Bone marrow (tissue), 2 donors: ENCODE data around the gene PCDHB14.
"Not testable (repeated sequence)": the region's sequence is repeated elsewhere in the genome, so short reads cannot be mapped to it uniquely, and the experiment has no call there.

Experiments used
- DNase-seq, 2 donors: peaks; one replicate each; lab custom pipeline; 2025; lab: John Stamatoyannopoulos, UW

The PCDHB14 gene

DNA sequence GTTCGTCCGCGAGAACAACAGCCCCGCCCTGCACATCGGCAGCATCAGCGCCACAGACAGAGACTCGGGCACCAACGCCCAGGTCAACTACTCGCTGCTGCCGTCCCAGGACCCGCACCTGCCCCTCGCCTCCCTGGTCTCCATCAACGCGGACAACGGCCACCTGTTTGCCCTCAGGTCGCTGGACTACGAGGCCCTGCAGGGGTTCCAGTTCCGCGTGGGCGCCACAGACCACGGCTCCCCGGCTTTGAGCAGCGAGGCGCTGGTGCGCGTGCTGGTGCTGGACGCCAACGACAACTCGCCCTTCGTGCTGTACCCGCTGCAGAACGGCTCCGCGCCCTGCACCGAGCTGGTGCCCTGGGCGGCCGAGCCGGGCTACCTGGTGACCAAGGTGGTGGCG lies 12.9 kb upstream of the PCDHB14 start:
- not testable (repeated sequence) for DNase-seq

DNA sequence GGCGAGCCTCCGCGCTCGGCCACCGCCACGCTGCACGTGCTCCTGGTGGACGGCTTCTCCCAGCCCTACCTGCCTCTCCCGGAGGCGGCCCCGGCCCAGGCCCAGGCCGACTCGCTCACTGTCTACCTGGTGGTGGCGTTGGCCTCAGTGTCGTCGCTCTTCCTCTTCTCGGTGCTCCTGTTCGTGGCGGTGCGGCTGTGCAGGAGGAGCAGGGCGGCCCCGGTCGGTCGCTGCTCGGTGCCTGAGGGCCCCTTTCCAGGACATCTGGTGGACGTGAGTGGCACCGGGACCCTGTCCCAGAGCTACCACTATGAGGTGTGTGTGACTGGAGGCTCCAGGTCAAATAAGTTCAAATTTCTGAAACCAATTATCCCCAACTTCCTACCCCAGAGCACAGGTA lies 12.3 kb upstream of the PCDHB14 start:
- DNase-seq: not testable (repeated sequence)

- peak in 1 of 2 donors; percentile 25 for DNase-seq
Measured at GRCh38 chr5:141213656-141214339, 9.3 kb upstream of the PCDHB14 start, which contains the start of gene PCDHB13. Gene PCDHB13 (plus strand): TSS chr5:141213919. CDS start chr5:141214124, 205 bp downstream.

GRCh38 chr5:141214583-141214982 lies 8.6 kb upstream of the PCDHB14 start:
- DNase-seq: not testable (repeated sequence)

DNA sequence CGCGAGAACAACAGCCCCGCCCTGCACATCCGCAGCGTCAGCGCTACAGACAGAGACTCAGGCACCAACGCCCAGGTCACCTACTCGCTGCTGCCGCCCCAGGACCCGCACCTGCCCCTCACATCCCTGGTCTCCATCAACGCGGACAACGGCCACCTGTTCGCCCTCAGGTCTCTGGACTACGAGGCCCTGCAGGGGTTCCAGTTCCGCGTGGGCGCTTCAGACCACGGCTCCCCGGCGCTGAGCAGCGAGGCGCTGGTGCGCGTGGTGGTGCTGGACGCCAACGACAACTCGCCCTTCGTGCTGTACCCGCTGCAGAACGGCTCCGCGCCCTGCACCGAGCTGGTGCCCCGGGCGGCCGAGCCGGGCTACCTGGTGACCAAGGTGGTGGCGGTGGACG lies 7.6 kb upstream of the PCDHB14 start:
- not testable (repeated sequence) for DNase-seq

- DNase-seq: not testable (repeated sequence)
Measured at GRCh38 chr5:141216035-141216434, 7.1 kb upstream of the PCDHB14 start.

- not testable (repeated sequence) for DNase-seq
Measured at GRCh38 chr5:141224844-141225243, 1.7 kb downstream of the PCDHB14 start.

- not testable (repeated sequence) for DNase-seq
Measured at GRCh38 chr5:141225421-141225820, 2.3 kb downstream of the PCDHB14 start.

DNA sequence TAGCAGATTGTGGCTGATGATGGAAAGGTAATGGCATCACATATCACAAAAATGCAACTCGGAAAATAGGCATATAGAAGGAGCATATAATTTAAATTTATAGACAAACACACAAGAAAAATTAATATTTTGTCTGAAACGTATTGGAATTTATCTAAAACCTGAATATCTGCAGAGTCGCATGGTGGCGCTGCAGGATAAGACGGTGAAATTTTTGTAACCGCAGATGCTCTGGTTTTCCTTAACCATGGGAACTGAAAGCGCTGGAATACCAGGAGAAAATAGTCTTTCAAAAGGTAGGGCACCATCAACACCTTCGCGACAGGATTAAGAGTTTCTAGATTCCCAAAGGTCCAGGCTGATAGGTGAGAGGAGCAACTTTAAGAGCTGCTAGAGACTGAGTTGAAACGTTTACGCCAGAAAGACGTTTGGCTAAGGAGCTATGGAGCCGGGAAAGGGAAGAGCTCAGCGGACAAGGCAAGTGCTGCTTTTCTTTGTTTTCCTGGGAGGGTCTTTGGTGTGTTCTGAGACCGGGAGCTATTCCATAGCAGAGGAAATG lies 11.0 kb downstream of the PCDHB14 start:
- DNase-seq: no peak

DNA sequence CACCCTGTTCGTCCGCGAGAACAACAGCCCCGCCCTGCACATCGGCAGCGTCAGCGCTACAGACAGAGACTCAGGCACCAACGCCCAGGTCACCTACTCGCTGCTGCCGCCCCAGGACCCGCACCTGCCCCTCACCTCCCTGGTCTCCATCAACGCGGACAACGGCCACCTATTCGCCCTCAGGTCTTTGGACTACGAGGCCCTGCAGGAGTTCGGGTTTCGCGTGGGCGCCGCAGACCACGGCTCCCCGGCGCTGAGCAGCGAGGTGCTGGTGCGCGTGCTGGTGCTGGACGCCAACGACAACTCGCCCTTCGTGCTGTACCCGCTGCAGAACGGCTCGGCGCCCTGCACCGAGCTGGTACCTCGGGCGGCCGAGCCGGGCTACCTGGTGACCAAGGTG lies 12.8 kb downstream of the PCDHB14 start:
- DNase-seq: not testable (repeated sequence)

- DNase-seq: no peak
Measured at GRCh38 chr5:141236516-141237313, 13.6 kb downstream of the PCDHB14 start.

DNA sequence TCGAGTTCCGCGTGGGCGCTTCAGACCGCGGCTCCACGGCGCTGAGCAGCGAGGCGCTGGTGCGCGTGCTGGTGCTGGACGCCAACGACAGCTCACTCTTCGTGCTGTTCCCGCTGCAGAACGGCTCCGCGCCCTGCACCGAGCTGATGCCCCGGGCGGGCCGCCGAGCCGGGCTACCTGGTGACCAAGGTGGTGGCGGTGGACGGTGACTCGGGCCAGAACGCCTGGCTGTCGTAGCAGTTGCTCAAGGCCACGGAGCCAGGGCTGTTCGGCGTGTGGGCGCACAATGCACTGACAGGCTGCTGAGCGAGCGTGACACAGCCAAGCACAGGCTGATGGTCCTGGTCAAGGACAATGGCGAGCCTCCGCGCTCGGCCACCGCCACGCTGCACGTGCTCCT lies 18.4 kb downstream of the PCDHB14 start:
- DNase-seq: no peak

GRCh38 chr5:141245250-141245717 lies 22.1 kb downstream of the PCDHB14 start, which contains the start of gene PCDHB15:
Gene PCDHB15 (plus strand): TSS chr5:141245395. CDS start chr5:141245579, 184 bp downstream.
- no peak for DNase-seq

GRCh38 chr5:141246971-141247370 lies 23.8 kb downstream of the PCDHB14 start:
- DNase-seq: not testable (repeated sequence)

- DNase-seq: not testable (repeated sequence)
Measured at GRCh38 chr5:141247434-141247833, 24.3 kb downstream of the PCDHB14 start.

DNA sequence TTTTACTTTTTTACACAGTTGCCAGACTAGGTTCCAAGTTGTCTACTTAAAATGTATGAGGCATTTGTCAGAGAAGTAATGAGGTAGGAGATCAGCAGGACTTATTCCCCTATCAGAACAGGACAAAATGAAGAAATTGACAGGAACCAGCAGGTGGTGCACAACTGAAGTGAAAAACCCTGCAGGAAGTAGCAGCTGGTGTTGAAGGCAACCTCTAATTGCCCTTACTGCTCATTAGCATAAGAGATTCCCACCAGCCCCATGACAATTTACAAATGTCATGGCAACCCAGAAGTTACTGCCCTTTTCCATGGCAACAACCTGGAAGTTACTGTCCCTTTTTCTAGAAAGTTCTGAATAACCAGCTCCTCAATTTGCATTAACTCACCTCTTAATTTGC lies 27.4 kb downstream of the PCDHB14 start:
- DNase-seq: no peak

GRCh38 chr5:141258464-141258863 lies 35.3 kb downstream of the PCDHB14 start:
- no peak for DNase-seq

GRCh38 chr5:141258948-141259347 lies 35.8 kb downstream of the PCDHB14 start:
- no peak for DNase-seq

DNA sequence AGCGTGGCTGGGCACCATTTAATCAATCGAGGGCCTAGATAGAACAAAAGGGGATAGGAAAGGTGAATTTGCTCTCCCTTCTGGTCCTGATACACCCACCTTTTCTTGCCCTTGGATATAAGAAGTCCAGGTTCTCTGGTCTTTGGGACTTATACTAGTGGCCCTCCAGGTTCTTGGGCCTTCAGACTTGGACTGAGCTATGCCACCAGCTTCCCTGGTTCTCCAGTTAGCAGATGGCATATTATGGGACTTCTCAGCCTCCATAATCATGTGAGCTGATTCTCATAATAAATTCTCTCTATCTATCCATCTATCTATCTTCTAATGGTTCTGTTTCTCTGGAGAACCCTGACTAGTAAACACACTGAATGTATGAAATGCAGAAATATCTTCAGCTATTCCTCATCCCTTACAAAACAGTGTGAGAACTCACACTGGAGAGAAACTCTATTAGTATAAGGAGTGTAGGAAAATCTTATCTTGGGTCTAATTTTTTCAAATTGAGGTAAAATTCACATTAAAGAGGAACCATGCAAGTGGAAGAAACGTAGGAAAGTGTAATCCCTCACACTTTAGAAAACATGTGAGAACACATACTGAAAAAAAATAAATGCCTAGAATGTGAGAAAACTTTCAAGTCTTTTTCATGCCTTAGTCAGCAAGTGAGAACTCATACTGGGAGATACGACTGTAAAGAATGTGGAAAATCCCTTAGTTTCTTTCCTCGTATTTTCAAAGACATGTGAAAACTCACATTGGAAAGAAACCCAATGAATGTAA lies 37.5 kb downstream of the PCDHB14 start:
- DNase-seq: no peak

DNA sequence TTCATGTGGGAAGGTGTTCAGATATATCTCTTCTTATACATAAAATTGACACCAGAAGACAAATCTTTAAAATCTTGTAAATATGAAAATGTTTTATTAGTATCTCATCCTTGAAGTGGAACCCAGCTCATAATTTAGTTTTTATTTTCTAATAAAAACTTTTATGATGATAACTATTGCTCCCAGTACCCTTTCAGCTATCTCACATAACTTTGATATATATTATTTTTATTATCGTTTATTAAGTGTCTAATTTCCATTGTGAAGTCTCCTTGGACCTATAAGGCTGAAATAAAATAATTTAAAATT lies 38.0 kb downstream of the PCDHB14 start:
- no peak for DNase-seq

GRCh38 chr5:141269195-141269594 lies 46.1 kb downstream of the PCDHB14 start:
- DNase-seq: no peak

DNA sequence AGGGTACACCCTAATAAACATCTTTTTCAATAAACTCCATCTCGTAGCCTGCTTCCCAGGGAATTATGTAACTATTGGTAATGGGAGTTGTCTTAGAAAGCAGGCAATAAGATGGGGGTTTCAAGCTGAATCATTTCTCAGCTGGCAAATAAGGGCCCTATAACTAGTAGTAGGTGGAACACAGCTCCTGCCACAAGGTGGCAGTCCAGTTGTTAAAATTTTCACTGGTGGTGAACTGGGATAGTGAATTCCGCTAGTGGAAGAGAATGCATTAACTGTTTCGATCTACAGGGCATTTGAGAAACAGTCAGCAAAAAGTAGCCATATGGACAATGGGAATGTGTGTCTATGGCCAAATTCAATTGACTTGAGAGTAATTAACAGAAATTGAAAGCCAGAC lies 49.8 kb downstream of the PCDHB14 start:
- no peak for DNase-seq
